ENCODE data around the gene FCRLA.
"Not testable (repeated sequence)": the region's sequence is repeated elsewhere in the genome, so short reads cannot be mapped to it uniquely, and the experiment has no call there.

The FCRLA gene, protein sequence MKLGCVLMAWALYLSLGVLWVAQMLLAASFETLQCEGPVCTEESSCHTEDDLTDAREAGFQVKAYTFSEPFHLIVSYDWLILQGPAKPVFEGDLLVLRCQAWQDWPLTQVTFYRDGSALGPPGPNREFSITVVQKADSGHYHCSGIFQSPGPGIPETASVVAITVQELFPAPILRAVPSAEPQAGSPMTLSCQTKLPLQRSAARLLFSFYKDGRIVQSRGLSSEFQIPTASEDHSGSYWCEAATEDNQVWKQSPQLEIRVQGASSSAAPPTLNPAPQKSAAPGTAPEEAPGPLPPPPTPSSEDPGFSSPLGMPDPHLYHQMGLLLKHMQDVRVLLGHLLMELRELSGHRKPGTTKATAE

DNA sequence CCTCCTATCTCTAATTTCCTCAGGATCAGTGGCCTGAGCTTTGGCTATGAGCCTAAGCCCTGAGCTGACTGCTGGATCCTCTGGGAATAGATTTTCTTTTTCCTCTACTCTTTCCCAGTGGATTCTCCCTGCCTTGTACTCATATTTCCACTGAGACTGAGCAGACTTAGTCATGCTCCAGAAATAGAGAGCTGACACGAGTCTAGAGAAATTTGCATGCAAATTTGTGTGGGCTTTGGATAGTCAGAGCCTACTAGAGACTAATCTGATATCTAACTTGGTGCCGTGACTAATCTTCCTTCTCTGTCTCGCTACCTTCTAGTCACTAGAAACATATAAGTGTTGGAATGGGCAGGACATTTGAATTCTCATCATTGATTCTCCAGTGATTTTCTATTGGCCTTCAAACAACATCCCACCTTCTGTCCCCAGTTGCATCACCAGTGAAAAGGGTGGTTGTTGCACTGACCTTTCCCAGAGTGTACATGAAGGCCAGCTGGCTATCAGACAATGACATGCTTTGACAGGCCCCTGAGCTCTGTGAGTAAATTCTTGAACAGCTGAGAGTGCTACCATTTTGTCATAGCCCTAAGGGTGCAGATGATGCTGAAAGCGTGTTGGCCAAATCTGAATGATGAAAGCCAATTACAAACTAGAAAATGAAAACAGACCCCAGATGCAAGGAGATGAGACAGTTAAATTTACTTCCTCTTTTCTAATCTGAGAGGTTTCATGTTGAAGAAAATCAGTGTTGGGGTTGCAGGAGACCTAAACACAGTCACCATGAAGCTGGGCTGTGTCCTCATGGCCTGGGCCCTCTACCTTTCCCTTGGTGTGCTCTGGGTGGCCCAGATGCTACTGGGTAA is at the start of gene FCRLA:
Gene FCRLA (plus strand): TSS at position 748 of the 866 bp plus-strand sequence. CDS start 36 bp downstream, at position 784.
- DNase-seq (ENCODE audit: low read depth), result no peak

DNA sequence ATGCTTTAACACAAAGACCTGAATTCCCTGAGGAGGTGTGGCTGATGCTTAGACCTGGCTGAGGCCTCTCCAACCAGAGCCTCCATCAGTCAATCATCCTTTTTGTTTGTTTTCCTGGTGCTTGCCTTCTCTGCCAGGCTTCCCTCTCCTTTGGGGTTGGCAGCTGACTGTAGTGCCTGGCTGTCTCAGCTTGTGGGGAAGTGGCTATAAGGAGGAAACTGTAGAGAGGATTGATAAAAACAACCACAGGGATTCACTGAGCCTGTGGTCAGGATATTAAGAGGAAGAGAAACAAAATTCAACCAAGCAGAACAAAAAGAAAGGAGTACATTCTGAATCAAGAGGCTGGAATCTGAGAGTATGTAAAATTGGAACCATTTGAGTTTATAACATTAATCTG is 48.5 kb upstream of the FCRLA start:
- not testable (repeated sequence) for DNase-seq (ENCODE audit: low read depth)

DNA sequence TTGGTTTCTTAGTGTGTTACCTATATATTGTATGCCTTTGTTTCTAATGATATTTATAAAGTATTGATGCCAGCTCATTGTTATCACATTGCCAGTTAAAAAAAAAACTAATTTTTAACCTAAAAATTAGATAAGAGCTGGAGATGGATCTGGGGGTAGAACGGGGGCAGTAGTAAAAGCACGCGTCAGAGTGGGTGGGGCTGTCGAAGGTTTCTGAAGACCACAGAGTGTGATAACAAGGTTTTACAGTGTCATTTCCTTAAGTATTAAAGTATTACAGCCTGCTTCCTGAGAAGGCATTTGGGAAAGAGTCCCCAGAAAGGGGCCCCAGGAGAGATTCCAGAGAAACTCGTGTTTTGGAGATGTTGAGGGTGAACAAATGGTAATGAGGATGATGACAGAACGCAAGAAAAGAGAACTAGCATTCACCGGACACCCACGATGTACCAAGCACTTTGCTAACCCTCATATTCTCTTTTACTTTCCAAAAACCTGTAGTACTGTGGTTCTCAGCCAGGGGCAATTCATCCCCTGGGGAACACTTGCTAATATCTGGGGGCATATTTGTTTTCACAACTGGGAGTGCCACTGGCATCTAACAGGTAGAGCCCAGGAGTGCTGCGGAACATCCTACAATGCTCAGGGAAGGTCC is 45.2 kb upstream of the FCRLA start:
- not testable (repeated sequence) for DNase-seq (ENCODE audit: low read depth)

DNA sequence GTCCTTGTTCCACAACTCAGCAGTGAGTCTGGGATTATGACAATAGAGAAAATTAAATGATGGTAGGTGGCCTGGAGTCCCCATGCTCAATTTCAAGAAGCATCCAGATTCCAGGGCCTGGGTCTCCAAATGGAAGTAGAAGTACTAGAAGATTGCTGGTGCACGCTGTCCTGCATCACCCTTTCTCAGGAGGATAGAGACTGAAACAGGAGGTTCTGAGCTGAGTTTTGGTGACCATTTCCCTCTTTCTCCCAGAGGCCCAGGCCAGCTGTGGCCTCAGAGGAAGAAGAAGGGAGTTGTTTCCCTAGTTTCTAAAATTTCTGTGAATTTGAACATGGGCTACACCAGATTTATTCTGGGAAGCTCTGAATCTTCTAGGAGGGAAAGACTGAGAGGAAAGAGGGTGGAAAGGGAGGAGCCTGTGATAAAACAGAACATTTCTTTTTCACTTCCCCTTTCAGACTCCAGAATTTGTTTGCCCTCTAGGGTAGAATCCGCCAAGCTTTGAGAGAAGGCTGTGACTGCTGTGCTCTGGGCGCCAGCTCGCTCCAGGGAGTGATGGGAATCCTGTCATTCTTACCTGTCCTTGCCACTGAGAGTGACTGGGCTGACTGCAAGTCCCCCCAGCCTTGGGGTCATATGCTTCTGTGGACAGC is 44.2 kb upstream of the FCRLA start, which contains the start of gene FCGR2B:
Gene FCGR2B (plus strand): TSS at position 460 of the 656 bp plus-strand sequence. CDS start 99 bp downstream, at position 559.
- not testable (repeated sequence) for DNase-seq (ENCODE audit: low read depth)

DNA sequence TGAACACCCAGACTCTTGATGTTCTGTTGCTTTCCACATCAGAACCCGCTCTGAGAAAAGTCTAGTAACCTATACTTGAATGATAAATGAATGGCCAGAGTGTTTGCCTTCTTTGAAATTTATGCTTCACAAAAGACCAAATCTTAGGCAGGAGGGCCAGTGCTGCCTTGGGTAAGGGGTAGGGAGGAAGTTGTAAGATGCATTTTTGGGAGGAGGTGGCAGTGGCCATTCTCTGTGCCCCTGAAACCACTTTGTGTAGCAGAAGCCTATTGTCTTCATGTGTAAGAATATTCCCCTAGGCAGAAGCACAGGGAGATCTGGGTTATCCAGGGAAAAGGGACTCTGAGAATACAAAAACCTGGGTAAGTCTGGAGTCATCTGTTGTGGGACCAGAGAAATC is 43.5 kb upstream of the FCRLA start:
- DNase-seq (ENCODE audit: low read depth), result not testable (repeated sequence)

DNA sequence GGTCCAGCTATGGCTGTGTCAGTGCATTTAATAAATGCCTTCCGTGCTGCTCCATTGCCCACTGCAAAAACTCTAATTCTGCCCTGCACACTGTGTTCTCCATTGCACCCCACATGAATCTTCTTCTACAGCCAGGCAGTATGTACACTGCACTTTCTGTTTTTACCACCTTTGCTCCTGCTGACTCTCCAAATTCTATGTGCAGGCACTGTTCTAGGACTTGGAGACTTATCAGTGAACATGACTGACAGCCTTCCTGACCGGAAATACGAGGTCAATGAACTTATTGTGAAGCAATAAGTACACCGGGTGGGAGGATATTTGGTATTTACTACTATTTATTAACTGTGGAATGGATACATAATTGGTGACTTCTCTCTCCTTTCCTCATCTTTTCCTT is 42.3 kb upstream of the FCRLA start:
- not testable (repeated sequence) for DNase-seq (ENCODE audit: low read depth)

DNA sequence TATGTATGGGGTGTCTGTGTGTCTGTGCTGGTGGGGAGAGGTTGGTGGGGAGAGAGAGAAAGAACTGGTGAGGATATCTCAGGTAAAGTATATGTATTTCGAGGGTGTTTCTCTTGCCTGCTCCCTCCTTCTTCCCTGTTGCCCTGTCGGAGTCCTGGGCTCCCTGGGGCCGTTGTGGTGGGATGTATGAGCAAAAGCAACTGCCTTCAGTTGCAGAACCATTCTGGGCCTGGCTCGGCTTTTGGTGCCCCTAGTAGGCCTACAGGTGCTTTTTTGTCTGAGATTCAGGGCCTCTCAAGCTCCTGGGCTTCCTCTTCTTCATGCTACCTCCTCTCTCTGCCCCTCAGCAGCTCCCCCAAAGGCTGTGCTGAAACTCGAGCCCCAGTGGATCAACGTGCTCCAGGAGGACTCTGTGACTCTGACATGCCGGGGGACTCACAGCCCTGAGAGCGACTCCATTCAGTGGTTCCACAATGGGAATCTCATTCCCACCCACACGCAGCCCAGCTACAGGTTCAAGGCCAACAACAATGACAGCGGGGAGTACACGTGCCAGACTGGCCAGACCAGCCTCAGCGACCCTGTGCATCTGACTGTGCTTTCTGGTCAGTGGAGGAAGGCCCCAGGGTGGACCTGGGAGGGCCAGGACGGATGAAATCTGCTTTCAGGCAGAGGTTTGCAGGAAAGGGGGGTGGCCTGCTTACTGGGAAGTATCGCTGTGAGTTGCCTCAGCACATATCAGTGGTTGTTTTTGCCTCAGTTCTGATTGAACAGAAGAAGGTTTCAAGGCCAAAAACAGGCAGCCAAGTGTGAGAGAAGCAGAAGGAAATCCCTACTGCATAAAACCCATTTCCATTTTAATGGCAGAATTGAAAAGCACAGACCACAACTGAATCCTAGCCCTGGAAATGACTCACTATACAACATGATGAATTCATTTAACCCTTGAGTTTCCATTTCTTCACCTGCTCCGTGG is 35.7 kb upstream of the FCRLA start:
- DNase-seq (ENCODE audit: low read depth), result not testable (repeated sequence)

DNA sequence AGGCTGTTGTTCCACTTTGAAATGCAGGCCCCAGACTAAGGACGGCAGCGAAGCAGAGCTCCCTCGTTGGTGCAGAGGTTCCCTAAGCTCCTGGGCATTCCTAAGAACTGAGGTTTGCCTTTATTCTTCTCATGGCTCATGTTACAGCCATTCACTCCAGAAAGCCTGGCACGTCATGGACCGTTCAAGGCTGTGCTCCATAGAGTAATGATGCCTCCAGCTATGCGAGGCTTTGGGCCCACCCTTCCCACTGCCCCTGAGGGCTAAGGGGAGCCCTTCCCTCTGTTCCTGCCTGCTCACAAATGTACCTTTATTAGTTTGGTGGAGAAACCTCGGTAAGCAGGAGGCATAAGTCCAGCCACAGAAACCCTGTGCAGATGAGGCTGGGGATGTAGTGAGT is 33.6 kb upstream of the FCRLA start:
- DNase-seq (ENCODE audit: low read depth), result not testable (repeated sequence)

DNA sequence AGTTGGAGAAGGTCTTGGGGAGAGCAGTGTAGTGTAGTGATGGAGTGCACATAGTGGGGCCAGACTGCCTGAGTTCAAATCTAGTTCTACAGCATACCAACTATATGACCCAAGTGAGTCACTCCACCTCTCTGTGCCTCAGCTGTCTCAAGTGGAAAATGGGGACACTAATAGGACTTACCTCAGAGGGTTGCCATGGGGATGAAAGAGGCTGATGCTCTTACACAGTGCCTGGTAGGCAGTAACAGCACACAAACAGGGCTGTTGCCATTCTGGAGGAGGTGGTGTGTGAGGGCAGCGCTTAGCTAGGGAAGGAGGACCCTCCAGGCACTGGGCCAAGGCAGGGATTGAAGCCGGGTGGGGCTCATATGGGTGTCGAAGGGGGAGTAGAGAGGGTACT is 32.6 kb upstream of the FCRLA start:
- not testable (repeated sequence) for DNase-seq (ENCODE audit: low read depth)

DNA sequence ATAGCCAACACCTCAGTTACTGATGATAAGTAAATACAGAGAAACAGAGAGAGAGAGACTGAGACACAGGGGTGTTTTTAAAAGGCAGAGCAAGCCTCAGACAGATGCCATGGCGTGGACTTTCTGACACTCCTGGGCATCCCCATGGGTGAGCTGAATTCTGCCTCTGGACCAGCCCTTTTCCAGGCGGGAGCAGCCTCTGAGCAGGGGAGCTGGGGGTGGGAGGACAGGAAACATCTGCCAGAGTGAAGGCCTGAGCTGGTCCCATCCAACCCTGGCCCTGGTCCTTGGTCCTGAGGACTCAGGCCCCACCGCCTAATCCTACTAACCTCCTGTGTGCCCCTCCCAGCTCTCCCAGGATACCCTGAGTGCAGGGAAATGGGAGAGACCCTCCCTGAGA is 32.1 kb upstream of the FCRLA start:
- DNase-seq (ENCODE audit: low read depth), result not testable (repeated sequence)

DNA sequence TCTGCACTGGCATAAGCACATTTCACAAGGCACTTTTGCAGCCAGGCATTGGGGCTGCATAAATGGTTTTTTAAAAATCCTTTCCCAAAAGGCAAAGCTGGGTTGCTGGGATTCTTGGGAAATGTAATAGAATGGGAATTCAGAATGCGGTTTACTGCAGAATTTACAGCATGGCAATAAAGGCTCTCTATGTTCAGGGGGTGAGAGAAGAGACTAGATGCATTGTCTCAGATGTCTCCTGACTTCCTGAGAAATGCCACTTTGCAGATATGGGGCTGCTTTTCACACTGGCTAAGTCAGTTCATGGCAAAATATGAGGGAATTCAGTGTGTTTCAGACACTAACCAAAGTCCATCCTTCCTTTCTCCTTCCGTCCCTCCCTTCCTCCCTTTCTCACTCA is 30.6 kb upstream of the FCRLA start:
- DNase-seq (ENCODE audit: low read depth), result no peak

DNA sequence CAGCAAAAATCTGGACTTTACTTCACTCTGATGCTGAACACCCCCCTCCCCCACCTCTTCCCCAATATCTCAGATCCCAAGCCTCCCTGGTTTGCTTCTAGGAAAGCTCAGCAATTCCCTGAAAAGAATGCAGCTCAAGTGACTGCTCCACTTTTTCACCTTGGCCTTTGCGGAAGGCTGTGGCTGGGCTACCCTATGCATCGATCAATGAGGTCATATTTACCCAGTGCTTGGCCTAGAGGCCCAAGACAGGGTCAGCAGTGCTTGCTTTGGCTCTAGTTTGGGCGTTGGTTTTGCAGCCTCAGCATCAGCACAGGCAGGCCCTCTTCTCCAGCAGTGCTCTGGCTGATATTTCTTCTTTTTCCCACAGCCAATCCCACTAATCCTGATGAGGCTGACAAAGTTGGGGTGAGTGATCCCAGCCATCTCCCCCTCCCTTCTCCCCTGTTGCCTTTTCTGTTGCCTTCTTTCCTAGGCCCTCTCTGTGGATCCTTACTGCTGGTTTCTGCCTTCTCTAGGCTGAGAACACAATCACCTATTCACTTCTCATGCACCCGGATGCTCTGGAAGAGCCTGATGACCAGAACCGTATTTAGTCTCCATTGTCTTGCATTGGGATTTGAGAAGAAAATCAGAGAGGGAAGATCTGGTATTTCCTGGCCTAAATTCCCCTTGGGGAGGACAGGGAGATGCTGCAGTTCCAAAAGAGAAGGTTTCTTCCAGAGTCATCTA is 29.9 kb upstream of the FCRLA start:
- DNase-seq (ENCODE audit: low read depth), result no peak

DNA sequence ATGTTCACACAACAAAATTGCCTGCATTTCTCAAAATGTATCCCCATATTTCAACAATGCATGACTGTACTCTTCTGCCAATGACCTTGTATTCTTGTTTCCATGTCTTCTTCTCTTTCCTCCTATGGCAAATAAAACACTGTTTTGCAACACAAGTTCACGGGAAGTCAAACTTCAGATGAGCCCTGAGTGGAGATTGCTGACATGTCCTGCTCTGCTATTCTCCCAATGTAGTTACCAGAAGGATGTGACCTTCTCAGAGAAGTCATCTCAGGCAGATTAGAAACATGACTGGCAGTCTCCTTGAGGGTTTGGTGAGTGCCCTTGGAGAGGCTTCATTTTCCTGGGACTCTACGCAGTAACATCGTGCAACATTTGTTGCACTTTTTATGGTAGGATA is 28.5 kb upstream of the FCRLA start:
- DNase-seq (ENCODE audit: low read depth), result no peak

DNA sequence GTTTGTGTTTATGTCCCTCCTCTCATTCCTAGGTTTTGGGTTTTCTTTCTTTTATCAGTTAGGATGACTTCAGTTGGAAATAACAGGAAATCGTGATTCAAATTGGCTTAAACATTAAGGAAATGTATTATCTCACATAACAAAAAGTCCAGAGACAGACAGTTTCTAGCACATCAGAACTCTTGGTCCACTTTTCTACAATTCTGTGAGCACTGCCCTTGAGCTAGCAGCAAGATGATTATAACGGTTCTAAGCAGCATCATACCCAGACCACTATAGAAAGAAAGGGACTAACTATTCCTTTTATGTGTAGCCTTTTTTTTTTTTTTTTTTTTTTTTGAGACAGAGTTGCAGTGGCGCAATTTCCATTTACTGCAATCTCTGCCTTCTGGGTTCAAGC is 25.1 kb upstream of the FCRLA start:
- no peak for DNase-seq (ENCODE audit: low read depth)

DNA sequence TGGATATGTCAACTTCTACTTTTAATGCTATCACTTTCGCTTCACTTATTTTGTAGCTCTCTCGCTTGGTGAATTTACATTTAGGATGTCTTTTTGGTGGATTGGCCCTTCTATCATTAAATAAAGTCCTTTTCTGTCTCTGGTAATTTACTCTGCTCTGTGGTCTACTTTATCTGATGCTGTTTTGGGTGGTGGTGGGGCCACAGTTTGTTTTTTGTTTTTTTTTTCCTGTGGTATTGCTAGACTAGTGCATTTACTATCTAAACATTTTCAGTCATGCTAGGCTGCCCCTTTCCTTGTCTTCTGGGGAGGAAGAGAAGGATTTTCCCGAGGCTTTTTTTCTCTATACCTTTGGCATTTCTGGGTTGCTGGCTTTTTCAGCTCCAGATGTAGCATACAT is 18.1 kb upstream of the FCRLA start:
- DNase-seq (ENCODE audit: low read depth), result no peak

DNA sequence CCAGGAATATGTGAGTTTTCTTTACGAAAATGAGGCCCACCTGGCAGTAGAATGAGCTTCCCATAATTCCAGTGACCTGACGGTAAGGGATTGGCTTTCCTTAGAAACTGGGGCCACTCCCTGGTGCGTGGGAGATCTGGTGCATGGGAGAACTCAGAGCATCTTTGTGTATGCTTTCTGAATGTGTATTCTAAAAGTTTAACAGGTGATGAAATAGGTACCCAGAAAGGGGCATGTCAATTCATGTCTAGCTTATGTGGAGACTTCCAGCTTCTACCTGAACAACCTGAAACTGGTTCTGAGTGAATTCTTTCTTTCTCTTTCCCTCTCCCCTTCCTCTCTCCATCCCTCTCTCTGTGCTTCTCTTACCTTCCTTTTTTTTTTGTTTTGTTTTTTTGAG is 15.2 kb upstream of the FCRLA start:
- no peak for DNase-seq (ENCODE audit: low read depth)

DNA sequence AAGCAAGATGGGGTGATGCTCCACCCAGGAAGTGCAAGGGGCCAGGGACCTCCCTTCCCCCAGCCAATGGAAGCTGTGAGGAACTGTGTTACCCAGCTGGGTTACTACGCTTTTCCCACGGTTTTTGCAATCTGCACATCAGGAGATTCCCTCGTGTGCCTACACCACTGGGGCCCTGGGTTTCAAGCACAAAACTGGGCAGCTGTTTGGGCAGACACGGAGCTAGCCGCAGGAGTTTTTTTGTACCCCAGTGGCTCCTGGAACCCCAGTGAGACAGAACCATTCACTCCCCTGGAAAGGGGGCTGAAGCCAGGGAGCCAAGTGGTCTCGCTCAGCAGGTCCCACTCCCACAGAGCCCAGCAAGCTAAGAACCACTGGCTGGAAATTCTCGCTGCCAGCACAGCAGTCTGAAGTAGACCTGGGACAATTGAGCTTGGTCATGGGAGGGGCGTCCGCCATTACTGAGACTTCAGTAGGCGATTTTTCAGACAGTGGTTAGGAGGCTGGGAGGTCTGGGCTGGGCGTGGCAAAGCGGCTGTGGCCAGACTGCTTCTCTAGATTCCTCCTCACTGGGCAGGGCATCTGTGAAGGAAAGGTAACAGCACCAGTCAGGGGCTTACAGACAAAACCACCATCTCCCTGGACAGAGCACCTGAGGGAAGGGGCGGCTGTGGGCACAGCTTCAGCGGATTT is 13.9 kb upstream of the FCRLA start:
- not testable (repeated sequence) for DNase-seq (ENCODE audit: low read depth)

DNA sequence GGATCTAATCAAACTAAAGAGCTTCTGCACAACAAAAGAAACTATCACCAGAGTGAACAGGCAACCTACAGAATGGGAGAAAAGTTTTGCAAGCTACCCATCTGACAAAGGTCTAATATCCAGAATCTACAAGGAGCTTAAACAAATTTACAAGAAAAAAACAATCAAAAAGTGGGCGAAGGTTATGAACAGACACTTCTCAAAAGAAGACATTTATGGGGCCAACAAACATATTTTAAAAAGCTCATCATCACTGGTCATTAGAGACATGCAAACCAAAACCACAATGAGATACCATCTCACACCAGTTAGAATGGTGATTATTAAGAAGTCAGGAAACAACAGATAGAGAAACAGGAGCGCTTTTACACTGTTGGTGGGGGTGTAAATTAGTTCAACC is 8.7 kb upstream of the FCRLA start:
- DNase-seq (ENCODE audit: low read depth), result not testable (repeated sequence)

DNA sequence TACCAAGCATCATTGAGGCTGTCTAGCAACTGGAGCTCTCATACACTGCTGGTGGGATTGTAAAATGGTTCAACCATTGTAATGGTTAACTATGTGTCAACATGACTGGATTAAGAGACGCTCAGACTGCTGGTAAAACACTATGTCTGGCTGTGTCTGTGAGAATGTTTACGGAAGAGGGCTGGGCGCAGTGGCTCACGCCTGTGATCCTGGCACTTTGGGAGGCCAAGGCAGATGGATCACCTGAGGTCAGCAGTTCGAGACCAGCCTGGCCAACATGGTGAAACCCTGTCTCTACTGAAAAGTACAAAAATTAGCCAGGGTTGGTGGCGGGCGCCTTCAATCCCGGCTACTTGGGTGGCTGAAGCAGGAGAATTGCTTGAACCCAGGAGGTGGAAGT is 4.8 kb upstream of the FCRLA start:
- no peak for DNase-seq (ENCODE audit: low read depth)
